IMR-90 (cell line): ENCODE results near the gene BOLA1. TPM values are rescaled to one million over a fixed set of nuclear protein-coding genes. Genes with fewer than 3 reads are reported as not detected.

Source experiments
- ATAC-seq: fragments of 200-7000 bp; cut with Tn5 transposase; 2 replicates; pipeline ENCODE4 v1.9.1; 2020; ENCODE audit warnings: low read depth, mild to moderate bottlenecking, moderate library complexity
- BruUV-seq: library from RNA; stranded (reverse); fragments of 400-500 nt; replicated peaks from 2 replicates; lab custom pipeline; 2021; lab: Mats Ljungman, UMichigan
- CTCF ChIA-PET: fragments of 300-600 bp; formaldehyde crosslinking; extraction: SDS; loops from one replicate; lab custom pipeline; 2021; ENCODE audit warnings: antibody characterized with exemption; lab: Yijun Ruan, JAX
- POLR2A ChIA-PET: fragments of 300-600 bp; sonication (Branson Sonifier 250); formaldehyde crosslinking; loops from one replicate; lab custom pipeline; 2022; ENCODE audit warnings: antibody characterized with exemption; ENCODE audit not compliant: unreplicated experiment; lab: Charles Lee
- DNase-seq: peaks from one replicate; pipeline ENCODE4 v3.0.0; 2013
- H2AFZ ChIP-seq: replicated peaks from 2 replicates; pipeline ENCODE3; 2013; ENCODE audit warnings: low read length, mild to moderate bottlenecking; ENCODE audit not compliant: poor library complexity
- H2AK5ac ChIP-seq: 2 replicates; pipeline ENCODE4 v1.6.1; 2013; ENCODE audit warnings: low read depth, low read length, inconsistent platforms
- H2AK9ac ChIP-seq: replicated peaks from 2 replicates; pipeline ENCODE3; 2013; ENCODE audit warnings: mild to moderate bottlenecking, low read depth, low read length, moderate library complexity; ENCODE audit not compliant: poor library complexity
- H2BK120ac ChIP-seq: 2 replicates; pipeline ENCODE4 v1.6.1; 2013; ENCODE audit warnings: low read depth, low read length, inconsistent platforms
- H2BK15ac ChIP-seq: 3 replicates; pipeline ENCODE4 v1.6.1; 2013; ENCODE audit warnings: low read depth, low read length, inconsistent platforms
- H2BK20ac ChIP-seq: 2 replicates; pipeline ENCODE4 v1.6.1; 2013; ENCODE audit warnings: low read depth, mild to moderate bottlenecking, inconsistent platforms, low read length, moderate library complexity
- H2BK5ac ChIP-seq: 2 replicates; pipeline ENCODE4 v1.6.1; 2013; ENCODE audit warnings: mild to moderate bottlenecking, low read depth, low read length, inconsistent platforms; ENCODE audit not compliant: poor library complexity, severe bottlenecking
- H3K14ac ChIP-seq: replicated peaks from 2 replicates; pipeline ENCODE4 v1.6.1; 2013; ENCODE audit warnings: low read depth, low read length, inconsistent platforms
- H3K18ac ChIP-seq: 2 replicates; pipeline ENCODE4 v1.6.1; 2013; ENCODE audit warnings: low read depth, low read length, control low read depth
- H3K23ac ChIP-seq: 2 replicates; pipeline ENCODE4 v1.6.1; 2013; ENCODE audit warnings: low read depth, low read length, inconsistent platforms
- H3K27ac ChIP-seq: 2 replicates; pipeline ENCODE4 v1.5.1; 2013; ENCODE audit warnings: mild to moderate bottlenecking, control low read depth, low read length; ENCODE audit not compliant: insufficient read depth
- H3K27me3 ChIP-seq: 2 replicates; pipeline ENCODE4 v1.6.1; 2013; ENCODE audit warnings: low read length; ENCODE audit not compliant: control insufficient read depth, insufficient read depth
- H3K36me3 ChIP-seq: 2 replicates; pipeline ENCODE4 v1.6.1; 2013; ENCODE audit warnings: low read length, mixed read lengths; ENCODE audit not compliant: control insufficient read depth, insufficient read depth
- H3K4ac ChIP-seq: 2 replicates; pipeline ENCODE4 v1.6.1; 2013; ENCODE audit warnings: low read depth, low read length, inconsistent platforms
- H3K4me1 ChIP-seq: 2 replicates; pipeline ENCODE4 v1.6.1; 2013; ENCODE audit warnings: low read length, mixed read lengths; ENCODE audit not compliant: control insufficient read depth, insufficient read depth
- H3K4me2 ChIP-seq: 2 replicates; pipeline ENCODE4 v1.6.1; 2013; ENCODE audit warnings: low read depth, mild to moderate bottlenecking, control low read depth, low read length, moderate library complexity
- H3K4me3 ChIP-seq: 2 replicates; pipeline ENCODE4 v1.5.1; 2013; ENCODE audit warnings: low read depth, mild to moderate bottlenecking, control low read depth, low read length, moderate library complexity; ENCODE audit not compliant: insufficient read depth
- H3K56ac ChIP-seq: 2 replicates; pipeline ENCODE4 v1.6.1; 2013; ENCODE audit warnings: low read length, inconsistent platforms; ENCODE audit not compliant: insufficient read depth; ENCODE audit errors: extremely low read depth
- H3K79me1 ChIP-seq, 2 experiments: 2 replicates each; pipeline ENCODE4 v1.6.1; 2013; ENCODE audit warnings: low read length in 2 of 2, inconsistent platforms in 1 of 2, low read depth in 1 of 2
- H3K9ac ChIP-seq: 2 replicates; pipeline ENCODE4 v1.6.1; 2013; ENCODE audit warnings: low read depth, low read length, control low read depth
- H3K9me1 ChIP-seq: 2 replicates; pipeline ENCODE4 v1.6.1; 2013; ENCODE audit warnings: low read length, inconsistent platforms; ENCODE audit not compliant: insufficient read depth
- H3K9me3 ChIP-seq: 2 replicates; pipeline ENCODE4 v1.6.1; 2013; ENCODE audit warnings: low read length; ENCODE audit not compliant: control insufficient read depth, insufficient read depth
- H4K20me1 ChIP-seq: 2 replicates; pipeline ENCODE4 v1.6.1; 2013; ENCODE audit warnings: low read length, inconsistent platforms; ENCODE audit not compliant: insufficient read depth
- H4K5ac ChIP-seq: 2 replicates; pipeline ENCODE4 v1.6.1; 2013; ENCODE audit warnings: mild to moderate bottlenecking, low read depth, low read length, control low read depth
- H4K8ac ChIP-seq, 2 experiments: 2 replicates each; pipeline ENCODE4 v1.6.1; 2013; ENCODE audit warnings: low read depth in 2 of 2, low read length in 2 of 2, control low read depth in 1 of 2, inconsistent platforms in 1 of 2
- H4K91ac ChIP-seq: 2 replicates; pipeline ENCODE4 v1.6.1; 2013; ENCODE audit warnings: low read depth, low read length, inconsistent platforms; ENCODE audit not compliant: insufficient read depth
- CEBPB ChIP-seq: IDR thresholded peaks from 2 replicates; pipeline ENCODE4 v1.6.1; 2012; ENCODE audit warnings: low read depth, low read length, improper control_type of control experiment
- CHD1 ChIP-seq: IDR thresholded peaks from 2 replicates; pipeline ENCODE4 v1.6.1; 2012; ENCODE audit warnings: low read depth, low read length, improper control_type of control experiment
- FOS ChIP-seq: fragments of 150-350 bp; IDR thresholded peaks from 2 replicates; pipeline ENCODE4 v1.6.1; 2016; ENCODE audit warnings: low read depth, low read length
- MAFK ChIP-seq: IDR thresholded peaks from 2 replicates; pipeline ENCODE4 v1.6.1; 2012; ENCODE audit warnings: low read depth, low read length, improper control_type of control experiment
- MAZ ChIP-seq: IDR thresholded peaks from 2 replicates; pipeline ENCODE4 v1.6.1; 2012; ENCODE audit warnings: low read depth, mild to moderate bottlenecking, low read length, improper control_type of control experiment, moderate library complexity, borderline replicate concordance
- MXI1 ChIP-seq: IDR thresholded peaks from 2 replicates; pipeline ENCODE4 v1.6.1; 2012; ENCODE audit warnings: low read depth, mild to moderate bottlenecking, low read length, moderate library complexity, borderline replicate concordance
- NFE2L2 ChIP-seq: fragments of 150-350 bp; IDR thresholded peaks from 2 replicates; pipeline ENCODE4 v1.6.1; 2016; ENCODE audit warnings: low read depth, mild to moderate bottlenecking, low read length
- POLR2A ChIP-seq: IDR thresholded peaks from 2 replicates; pipeline ENCODE4 v1.6.1; 2012; ENCODE audit warnings: mild to moderate bottlenecking, low read depth, low read length
- RAD21 ChIP-seq: IDR thresholded peaks from 2 replicates; pipeline ENCODE4 v1.6.1; 2012; ENCODE audit warnings: low read length, improper control_type of control experiment
- RCOR1 ChIP-seq: IDR thresholded peaks from 2 replicates; pipeline ENCODE4 v1.6.1; 2012; ENCODE audit warnings: mild to moderate bottlenecking, low read length, improper control_type of control experiment; ENCODE audit not compliant: insufficient replicate concordance
- RFX5 ChIP-seq: IDR thresholded peaks from 2 replicates; pipeline ENCODE4 v1.8.0; 2012; ENCODE audit warnings: low read depth, mild to moderate bottlenecking, low read length, moderate library complexity
- WGBS, 2 experiments: methylation state at CpG; one replicate each; pipeline versions ENCODE4 v1.1.5 to v1.1.7; 2013; ENCODE audit warnings: missing lambda C conversion rate in 2 of 2; ENCODE audit not compliant: insufficient read length in 1 of 2; ENCODE audit errors: extremely low coverage in 2 of 2; 5-methylcytosine and 5-hydroxymethylcytosine counted together
- dilution Hi-C: fragments of 300-500 bp; cut with HindIII; formaldehyde crosslinking; loops from one replicate; pipeline ENCODE4 v1.14.3; 2018; ENCODE audit warnings: low sequenced_read_pairs; ENCODE audit not compliant: unreplicated experiment
- in situ Hi-C: fragments of 300-500 bp; cut with MboI; formaldehyde crosslinking; loops from 3 replicates; pipeline ENCODE4 v1.14.3; 2019; ENCODE audit warnings: low sequenced_read_pairs, inconsistent platforms, mixed read lengths
- intact Hi-C: fragments of 100-400 bp; cut with micrococcal nuclease; formaldehyde crosslinking; loops from 2 replicates; pipeline ENCODE4 v1.10.0; 2022
- polyA plus RNA-seq, 3 experiments: library from polyadenylated mRNA; depleted of rRNA; stranded (reverse); fragments of >200 nt; gene quantifications; 2 replicates each; pipeline ENCODE4 v1.2.3, GENCODE V29; 2012; ENCODE audit warnings: low replicate concordance in 1 of 3
- total RNA-seq: library from RNA; depleted of rRNA; stranded (reverse); fragments of >200 nt; gene quantifications from 2 replicates; pipeline ENCODE4 v1.2.3, GENCODE V29; 2012
- TF ChIP-seq, protein P1 (sequence below): conservative IDR thresholded peaks from 2 replicates; pipeline ENCODE4 v1.5.1; 2012; ENCODE audit warnings: mild to moderate bottlenecking, low read depth, low read length, improper control_type of control experiment
- TF ChIP-seq, protein P2 (sequence below): fragments of 150-350 bp; IDR thresholded peaks from 2 replicates; pipeline ENCODE4 v1.6.1; 2017; ENCODE audit warnings: mild to moderate bottlenecking, antibody characterized with exemption, low read length, low read depth

BOLA1 gene
- total and polyA plus RNA-seq, 2 of the 4 experiments (the other 2 are of a cell fraction) = 3.4 to 12.6 TPM

GRCh38 chr1:149879556-149879955 lies 19.8 kb upstream of the BOLA1 start:
- H3K4me1 ChIP-seq = no peaks in the 10 kb centered on the region
- H3K4ac ChIP-seq = no peak overlapping the region
- no peak overlapping the region for H4K91ac ChIP-seq
- intact Hi-C loops = no loop called here
- no CpG with 5 or more reads among the region's 1 CpG for WGBS, 2 experiments
- no peak overlapping the region for H2AK5ac ChIP-seq
- H3K9me3 ChIP-seq = no peaks in the 10 kb centered on the region
- ChIA-PET CTCF (no interaction called here), POLR2A (no interaction called here)
- no peak overlapping the region for H3K4me3 ChIP-seq
- in situ Hi-C loops = no loop called here
- H2BK15ac ChIP-seq = no peak overlapping the region
- no peak overlapping the region for H3K9ac ChIP-seq
- H2AFZ ChIP-seq = no peak overlapping the region
- dilution Hi-C loops = no loop called here
- no peak overlapping the region for H2BK5ac ChIP-seq
- no peaks in the 10 kb centered on the region for H4K20me1 ChIP-seq
- no peak overlapping the region for H3K4me2 ChIP-seq
- H4K8ac ChIP-seq = no peak overlapping the region
- no peak overlapping the region for H2BK20ac ChIP-seq
- no peaks in the 10 kb centered on the region for H3K36me3 ChIP-seq
- H3K27ac ChIP-seq = no peak overlapping the region
- peaks cover 4% of the 10 kb centered on the region; the same call in 1 of the 2 replicates for H3K9me1 ChIP-seq
- DNase-seq (no peak), ATAC-seq (no peak)
- H3K27me3 ChIP-seq = no peaks in the 10 kb centered on the region
- no peak overlapping the region for H2BK120ac ChIP-seq
- H4K5ac ChIP-seq = no peak overlapping the region
- H2AK9ac ChIP-seq = no peak overlapping the region
- no peak for TF ChIP-seq MXI1
- TF ChIP-seq FOS = no peak
- no peak for TF ChIP-seq MAFK
- no peak for TF ChIP-seq CHD1
- no peak for TF ChIP-seq RFX5
- TF ChIP-seq CEBPB = no peak
- no peak for TF ChIP-seq RCOR1
- no peak for TF ChIP-seq RAD21
- TF ChIP-seq, protein P1, sequence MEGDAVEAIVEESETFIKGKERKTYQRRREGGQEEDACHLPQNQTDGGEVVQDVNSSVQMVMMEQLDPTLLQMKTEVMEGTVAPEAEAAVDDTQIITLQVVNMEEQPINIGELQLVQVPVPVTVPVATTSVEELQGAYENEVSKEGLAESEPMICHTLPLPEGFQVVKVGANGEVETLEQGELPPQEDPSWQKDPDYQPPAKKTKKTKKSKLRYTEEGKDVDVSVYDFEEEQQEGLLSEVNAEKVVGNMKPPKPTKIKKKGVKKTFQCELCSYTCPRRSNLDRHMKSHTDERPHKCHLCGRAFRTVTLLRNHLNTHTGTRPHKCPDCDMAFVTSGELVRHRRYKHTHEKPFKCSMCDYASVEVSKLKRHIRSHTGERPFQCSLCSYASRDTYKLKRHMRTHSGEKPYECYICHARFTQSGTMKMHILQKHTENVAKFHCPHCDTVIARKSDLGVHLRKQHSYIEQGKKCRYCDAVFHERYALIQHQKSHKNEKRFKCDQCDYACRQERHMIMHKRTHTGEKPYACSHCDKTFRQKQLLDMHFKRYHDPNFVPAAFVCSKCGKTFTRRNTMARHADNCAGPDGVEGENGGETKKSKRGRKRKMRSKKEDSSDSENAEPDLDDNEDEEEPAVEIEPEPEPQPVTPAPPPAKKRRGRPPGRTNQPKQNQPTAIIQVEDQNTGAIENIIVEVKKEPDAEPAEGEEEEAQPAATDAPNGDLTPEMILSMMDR = no peak
- TF ChIP-seq, protein P2, sequence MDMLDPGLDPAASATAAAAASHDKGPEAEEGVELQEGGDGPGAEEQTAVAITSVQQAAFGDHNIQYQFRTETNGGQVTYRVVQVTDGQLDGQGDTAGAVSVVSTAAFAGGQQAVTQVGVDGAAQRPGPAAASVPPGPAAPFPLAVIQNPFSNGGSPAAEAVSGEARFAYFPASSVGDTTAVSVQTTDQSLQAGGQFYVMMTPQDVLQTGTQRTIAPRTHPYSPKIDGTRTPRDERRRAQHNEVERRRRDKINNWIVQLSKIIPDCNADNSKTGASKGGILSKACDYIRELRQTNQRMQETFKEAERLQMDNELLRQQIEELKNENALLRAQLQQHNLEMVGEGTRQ = no peak
- TF ChIP-seq POLR2A = no peak
- no peak for TF ChIP-seq NFE2L2
- no peak for TF ChIP-seq MAZ
- peaks cover 3 to 11% of the 10 kb centered on the region in 2 experiments for H3K79me1 ChIP-seq
- no peak overlapping the region for H3K14ac ChIP-seq
- no peak overlapping the region for H3K18ac ChIP-seq
- H3K56ac ChIP-seq = no peak overlapping the region
- BruUV-seq = no TSS peak
- H3K23ac ChIP-seq = no peak overlapping the region
